Measurements from ENCODE around the gene GRIFIN. TPM values are rescaled to one million over a fixed set of nuclear protein-coding genes. Genes with fewer than 3 reads are reported as not detected.

GRIFIN gene, protein sequence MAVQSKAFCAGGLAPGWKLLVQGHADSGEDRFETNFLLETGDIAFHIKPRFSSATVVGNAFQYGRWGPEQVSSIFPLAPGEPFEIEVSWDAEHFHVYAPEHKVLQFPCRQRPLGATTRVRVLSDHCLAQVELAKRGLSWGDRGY
- total RNA-seq: not detected
- not detected for polyA plus RNA-seq (2013, experiment 1 of 2)
- not detected for polyA plus RNA-seq (2013, experiment 2 of 2)
- long read RNA-seq, experiment 1: 0 reads
- long read RNA-seq, experiment 2: 0 reads
- long read RNA-seq, experiment 3: 0 reads
- long read RNA-seq, experiment 4: 0 reads

- no peak within 1 kb of the TSS for H3K4me3 ChIP-seq (ENCODE audit: low read length)
- no peak for DNase-seq
- no peaks in the 10 kb centered on the region for H3K4me1 Mint-ChIP-seq
- H3K9ac ChIP-seq (ENCODE audit: extremely low read depth, low read length, poor library complexity, severe bottlenecking): no peak within 1 kb of the TSS
- H3K9me3 Mint-ChIP-seq: no peaks in the 10 kb centered on the region
- no peaks in the 10 kb centered on the region for H3K27me3 ChIP-seq (ENCODE audit: control insufficient read depth, insufficient read depth, low read length, poor library complexity, severe bottlenecking)
- TF ChIP-seq, protein P1, sequence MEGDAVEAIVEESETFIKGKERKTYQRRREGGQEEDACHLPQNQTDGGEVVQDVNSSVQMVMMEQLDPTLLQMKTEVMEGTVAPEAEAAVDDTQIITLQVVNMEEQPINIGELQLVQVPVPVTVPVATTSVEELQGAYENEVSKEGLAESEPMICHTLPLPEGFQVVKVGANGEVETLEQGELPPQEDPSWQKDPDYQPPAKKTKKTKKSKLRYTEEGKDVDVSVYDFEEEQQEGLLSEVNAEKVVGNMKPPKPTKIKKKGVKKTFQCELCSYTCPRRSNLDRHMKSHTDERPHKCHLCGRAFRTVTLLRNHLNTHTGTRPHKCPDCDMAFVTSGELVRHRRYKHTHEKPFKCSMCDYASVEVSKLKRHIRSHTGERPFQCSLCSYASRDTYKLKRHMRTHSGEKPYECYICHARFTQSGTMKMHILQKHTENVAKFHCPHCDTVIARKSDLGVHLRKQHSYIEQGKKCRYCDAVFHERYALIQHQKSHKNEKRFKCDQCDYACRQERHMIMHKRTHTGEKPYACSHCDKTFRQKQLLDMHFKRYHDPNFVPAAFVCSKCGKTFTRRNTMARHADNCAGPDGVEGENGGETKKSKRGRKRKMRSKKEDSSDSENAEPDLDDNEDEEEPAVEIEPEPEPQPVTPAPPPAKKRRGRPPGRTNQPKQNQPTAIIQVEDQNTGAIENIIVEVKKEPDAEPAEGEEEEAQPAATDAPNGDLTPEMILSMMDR (conservative IDR thresholded peaks at IDR 0.05): no peak
- H3K27ac Mint-ChIP-seq: no peak within 1 kb of the TSS
- no peaks in the 10 kb centered on the region for H3K9me3 ChIP-seq (ENCODE audit: control insufficient read depth, low read length)
- no peak within 1 kb of the TSS for H3K4me3 Mint-ChIP-seq
- no peaks in the 10 kb centered on the region for H3K36me3 ChIP-seq (ENCODE audit: control insufficient read depth, insufficient read depth, low read length)
- H3K36me3 Mint-ChIP-seq (ENCODE audit: low read depth): no peaks in the 10 kb centered on the region
- H3K27ac ChIP-seq (ENCODE audit: low read depth, low read length): no peak within 1 kb of the TSS
- no peaks in the 10 kb centered on the region for H3K27me3 Mint-ChIP-seq (ENCODE audit: insufficient read depth)
- WGBS, 2 experiments (ENCODE audit: insufficient coverage in 1 of 2, insufficient read length in 1 of 2): 90 to 100% methylated on average over 1 to 7 of the region's 16 CpGs
- H3K4me1 ChIP-seq (ENCODE audit: control insufficient read depth, insufficient read depth, low read length): no peaks in the 10 kb centered on the region
These were observed at the start of gene GRIFIN for GRCh38 chr7:2476298-2476697. GRIFIN (minus strand) TSS chr7:2476398; CDS start chr7:2476383, 15 bp downstream.

DNA sequence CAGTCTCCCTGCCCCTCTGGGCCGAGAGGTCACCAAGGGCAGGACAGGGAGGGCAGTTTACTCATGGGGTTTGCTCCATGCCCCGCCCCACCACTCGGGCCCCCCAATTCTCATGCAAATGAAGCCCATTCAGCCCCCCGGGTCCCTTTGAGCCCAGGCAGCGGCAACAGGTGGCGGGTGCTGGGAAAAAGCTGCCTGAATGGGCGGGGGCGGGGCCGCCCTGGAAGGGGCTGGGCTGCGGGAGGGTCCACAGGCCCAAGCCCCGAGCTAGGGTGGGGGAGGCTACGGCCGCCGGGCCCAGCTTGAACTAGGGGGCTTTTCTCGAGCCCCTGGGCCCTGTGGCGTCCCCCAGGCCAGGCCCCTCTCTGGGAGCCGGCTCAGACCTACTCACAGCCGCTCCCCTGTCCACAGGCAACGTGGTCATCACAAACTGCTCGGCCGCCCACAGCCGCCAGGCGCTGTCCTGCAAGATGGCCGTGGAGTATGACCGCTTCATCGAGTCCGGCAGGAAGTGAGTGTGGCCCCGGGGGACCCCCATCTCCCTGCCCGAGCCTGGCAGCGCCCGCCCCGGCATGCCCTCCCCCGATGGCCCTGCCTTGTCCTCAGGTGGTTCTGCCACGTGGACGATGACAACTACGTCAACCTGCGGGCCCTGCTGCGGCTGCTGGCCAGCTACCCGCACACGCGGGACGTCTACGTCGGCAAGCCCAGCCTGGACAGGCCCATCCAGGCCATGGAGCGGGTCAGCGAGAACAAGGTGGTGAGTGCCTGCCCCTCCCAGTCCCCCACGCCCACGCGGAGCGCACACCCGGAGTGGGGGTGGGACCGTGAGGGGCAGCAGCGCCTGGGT lies 48.8 kb upstream of the GRIFIN start:
- Histone ChIP-seq H3K27ac (ENCODE audit: low read depth, low read length) (peak overlapping the region; percentile 98), H3K36me3 (ENCODE audit: control insufficient read depth, insufficient read depth, low read length) (no peaks in the 10 kb centered on the region), H3K4me3 (ENCODE audit: low read length) (no peak overlapping the region), H3K9ac (ENCODE audit: extremely low read depth, low read length, poor library complexity, severe bottlenecking) (no peak overlapping the region), H3K9me3 (ENCODE audit: control insufficient read depth, low read length) (no peaks in the 10 kb centered on the region), H3K4me1 (ENCODE audit: control insufficient read depth, insufficient read depth, low read length) (peaks cover 23% of the 10 kb centered on the region), H3K27me3 (ENCODE audit: control insufficient read depth, insufficient read depth, low read length, poor library complexity, severe bottlenecking) (peaks cover 16% of the 10 kb centered on the region)
- TF ChIP-seq, protein P1 (conservative IDR thresholded peaks at IDR 0.05): no peak
- H3K27ac Mint-ChIP-seq: no peak overlapping the region
- 79% methylated on average over 38 to 53 of the region's 53 CpGs for WGBS, 2 experiments (ENCODE audit: insufficient coverage in 1 of 2, insufficient read length in 1 of 2)
- H3K9me3 Mint-ChIP-seq: no peaks in the 10 kb centered on the region
- H3K36me3 Mint-ChIP-seq (ENCODE audit: low read depth): peaks cover 10% of the 10 kb centered on the region
- no peak overlapping the region for H3K4me3 Mint-ChIP-seq
- H3K27me3 Mint-ChIP-seq (ENCODE audit: insufficient read depth): peaks cover 16% of the 10 kb centered on the region
- peak; percentile 90 for DNase-seq
- H3K4me1 Mint-ChIP-seq: peaks cover 37% of the 10 kb centered on the region

- no peak overlapping the region for H3K27ac Mint-ChIP-seq
- H3K4me1 Mint-ChIP-seq: peaks cover 37% of the 10 kb centered on the region
- no peak overlapping the region for H3K9ac ChIP-seq (ENCODE audit: extremely low read depth, low read length, poor library complexity, severe bottlenecking)
- peaks cover 16% of the 10 kb centered on the region for H3K27me3 ChIP-seq (ENCODE audit: control insufficient read depth, insufficient read depth, low read length, poor library complexity, severe bottlenecking)
- TF ChIP-seq, protein P1 (conservative IDR thresholded peaks at IDR 0.05): no peak
- DNase-seq: peak; percentile 85
- no peaks in the 10 kb centered on the region for H3K9me3 Mint-ChIP-seq
- H3K27ac ChIP-seq (ENCODE audit: low read depth, low read length): peak overlapping the region; percentile 98
- 44 to 59% methylated on average over 31 to 51 of the region's 51 CpGs for WGBS, 2 experiments (ENCODE audit: insufficient coverage in 1 of 2, insufficient read length in 1 of 2)
- peaks cover 16% of the 10 kb centered on the region for H3K27me3 Mint-ChIP-seq (ENCODE audit: insufficient read depth)
- H3K4me3 ChIP-seq (ENCODE audit: low read length): no peak overlapping the region
- H3K36me3 ChIP-seq (ENCODE audit: control insufficient read depth, insufficient read depth, low read length): no peaks in the 10 kb centered on the region
- H3K4me1 ChIP-seq (ENCODE audit: control insufficient read depth, insufficient read depth, low read length): peaks cover 23% of the 10 kb centered on the region
- no peak overlapping the region for H3K4me3 Mint-ChIP-seq
- H3K36me3 Mint-ChIP-seq (ENCODE audit: low read depth): peaks cover 10% of the 10 kb centered on the region
- H3K9me3 ChIP-seq (ENCODE audit: control insufficient read depth, low read length): no peaks in the 10 kb centered on the region
These were observed 48.0 kb upstream of the GRIFIN start for GRCh38 chr7:2523941-2524807.
